PC-9 (cell line): Measurements from ENCODE around the gene SMIM36. TPM values are rescaled to one million over a fixed set of nuclear protein-coding genes. Genes with fewer than 3 reads are reported as not detected.

Experiments used
- BruUV-seq: library from RNA; stranded (reverse); fragments of 400-500 nt; replicated peaks from 2 replicates; lab custom pipeline; 2021; lab: Mats Ljungman, UMichigan
- CTCF ChIA-PET: fragments of 300-600 bp; sonication (Branson Sonifier 250); formaldehyde crosslinking; loops from one replicate; lab custom pipeline; 2022; ENCODE audit warnings: antibody characterized with exemption; lab: Charles Lee
- POLR2A ChIA-PET: fragments of 300-600 bp; sonication (Branson Sonifier 250); formaldehyde crosslinking; loops from one replicate; lab custom pipeline; 2022; ENCODE audit warnings: antibody characterized with exemption; ENCODE audit not compliant: unreplicated experiment; lab: Charles Lee
- DNase-seq, 2 experiments: peaks; one replicate each; pipeline versions ENCODE4 v3.0.0 to v3.0.0-alpha.2; 2015 to 2022; ENCODE audit warnings: mixed read lengths in 1 of 2
- H2AFZ ChIP-seq: fragments of 200-600 bp; sonication (generic); 2 replicates; pipeline ENCODE4 v1.8.1; 2017; ENCODE audit warnings: antibody characterized with exemption
- H3F3A ChIP-seq: fragments of 200-600 bp; sonication (generic); 2 replicates; pipeline ENCODE4 v1.8.1; 2017; ENCODE audit warnings: antibody characterized with exemption, mild to moderate bottlenecking, low read depth; ENCODE audit not compliant: insufficient read depth
- H3K27ac ChIP-seq: fragments of 200-600 bp; sonication (generic); 2 replicates; pipeline ENCODE4 v1.6.1; 2016; ENCODE audit warnings: mixed run types
- H3K27me3 ChIP-seq: fragments of 200-600 bp; sonication (generic); 2 replicates; pipeline ENCODE4 v1.6.1; 2016; ENCODE audit warnings: low read depth, mixed run types; ENCODE audit not compliant: insufficient read depth
- H3K36me3 ChIP-seq: fragments of 200-600 bp; sonication (generic); 2 replicates; pipeline ENCODE4 v1.6.1; 2016; ENCODE audit warnings: low read depth, mixed run types
- H3K4me1 ChIP-seq: fragments of 200-600 bp; sonication (generic); replicated peaks from 2 replicates; pipeline ENCODE4 v1.6.1; 2016; ENCODE audit warnings: mixed run types; ENCODE audit not compliant: insufficient read depth
- H3K4me2 ChIP-seq: fragments of 200-600 bp; sonication (generic); 2 replicates; pipeline ENCODE4 v1.6.1; 2017; ENCODE audit warnings: mixed run types
- H3K4me3 ChIP-seq: fragments of 200-600 bp; sonication (generic); 2 replicates; pipeline ENCODE4 v1.6.1; 2016; ENCODE audit warnings: mixed run types
- H3K79me2 ChIP-seq: fragments of 200-600 bp; sonication (generic); 2 replicates; pipeline ENCODE4 v1.6.1; 2017; ENCODE audit warnings: low read depth, mixed run types
- H3K9me2 ChIP-seq: fragments of 200-600 bp; sonication (generic); 2 replicates; pipeline ENCODE4 v1.8.1; 2017; ENCODE audit warnings: mild to moderate bottlenecking; ENCODE audit not compliant: insufficient read depth
- H3K9me3 ChIP-seq: fragments of 200-600 bp; sonication (generic); 2 replicates; pipeline ENCODE4 v1.8.1; 2016; ENCODE audit warnings: low read depth; ENCODE audit not compliant: insufficient read depth
- H4K20me1 ChIP-seq: fragments of 200-600 bp; sonication (generic); 2 replicates; pipeline ENCODE4 v1.8.1; 2017; ENCODE audit not compliant: insufficient read depth
- CTCF ChIP-seq: fragments of 200-600 bp; sonication (generic); conservative IDR thresholded peaks from 2 replicates; pipeline ENCODE4 v1.6.1; 2017; ENCODE audit warnings: mixed run types, antibody characterized with exemption, mild to moderate bottlenecking, moderate library complexity
- EZH2 ChIP-seq: fragments of 200-600 bp; sonication (generic); IDR thresholded peaks from 2 replicates; pipeline ENCODE4 v1.8.0; 2017; ENCODE audit warnings: antibody characterized with exemption, low read depth
- intact Hi-C: fragments of 100-400 bp; cut with micrococcal nuclease; formaldehyde crosslinking; loops from one replicate; pipeline ENCODE4 v1.10.0; 2022; ENCODE audit not compliant: unreplicated experiment
- total RNA-seq: library from RNA; stranded (reverse); gene quantifications from 2 replicates; pipeline ENCODE4 v1.2.3, GENCODE V29; 2021

SMIM36 gene
- total RNA-seq, 1 experiment from 2014 or later, result not detected

GRCh38 chr17:55546991-55547664 lies 35.9 kb upstream of the SMIM36 start:
- Histone ChIP-seq H3K27ac (no peak overlapping the region), H3K4me3 (no peak overlapping the region), H3K4me1 (no peaks in the 10 kb centered on the region), H3K9me3 (no peaks in the 10 kb centered on the region), H3K36me3 (no peaks in the 10 kb centered on the region), H3K9me2 (no peaks in the 10 kb centered on the region), H4K20me1 (no peaks in the 10 kb centered on the region), H3F3A (no peaks in the 10 kb centered on the region), H3K79me2 (no peaks in the 10 kb centered on the region), H3K27me3 (peaks cover 39% of the 10 kb centered on the region), H2AFZ (no peak overlapping the region), H3K4me2 (no peak overlapping the region)
- ChIA-PET CTCF (no interaction called here), POLR2A (no interaction called here)
- intact Hi-C loops, result no loop called here
- TF ChIP-seq EZH2 (no peak), CTCF (no peak)
- BruUV-seq, result no TSS peak
- DNase-seq, result no peak

- CTCF ChIA-PET, result no interaction called here
- no peaks in the 10 kb centered on the region for H3K36me3 ChIP-seq
- POLR2A ChIA-PET, result no interaction called here
- H3K4me1 ChIP-seq, result no peaks in the 10 kb centered on the region
- intact Hi-C loops, result no loop called here
- no peak for DNase-seq
- no peak overlapping the region for H3K4me3 ChIP-seq
- H3K4me2 ChIP-seq, result no peak overlapping the region
- H3K27me3 ChIP-seq, result peaks cover 33% of the 10 kb centered on the region; the same call in 1 of the 2 replicates
- H3F3A ChIP-seq, result no peaks in the 10 kb centered on the region
- no peaks in the 10 kb centered on the region for H3K79me2 ChIP-seq
- no peak overlapping the region for H2AFZ ChIP-seq
- TF ChIP-seq CTCF (no peak), EZH2 (no peak)
- no TSS peak for BruUV-seq
- no peaks in the 10 kb centered on the region for H4K20me1 ChIP-seq
- H3K9me2 ChIP-seq, result 0 out of 2 replicates have a peak, but pooled peaks cover under 1% of the 10 kb centered on the region
- no peaks in the 10 kb centered on the region for H3K9me3 ChIP-seq
- H3K27ac ChIP-seq, result no peak overlapping the region
Measured at GRCh38 chr17:55546481-55546880, 35.2 kb upstream of the SMIM36 start.

- BruUV-seq, result no TSS peak
- intact Hi-C loops, result no loop called here
- Histone ChIP-seq H3K27ac (no peak overlapping the region), H3K79me2 (no peaks in the 10 kb centered on the region), H4K20me1 (no peaks in the 10 kb centered on the region), H3K9me3 (no peaks in the 10 kb centered on the region), H3K4me3 (no peak overlapping the region), H3K27me3 (peaks cover 27% of the 10 kb centered on the region; the same call in 1 of the 2 replicates), H3K9me2 (0 out of 2 replicates have a peak, but pooled peaks cover 4% of the 10 kb centered on the region), H3K36me3 (no peaks in the 10 kb centered on the region), H3K4me2 (no peak overlapping the region), H3F3A (no peaks in the 10 kb centered on the region), H3K4me1 (no peaks in the 10 kb centered on the region), H2AFZ (no peak overlapping the region)
- TF ChIP-seq EZH2 (no peak), CTCF (no peak)
- DNase-seq, result no peak
- CTCF ChIA-PET, result no interaction called here
- POLR2A ChIA-PET, result no interaction called here
Measured at GRCh38 chr17:55545806-55546205, 34.6 kb upstream of the SMIM36 start.
